ENCODE results near the gene IFT43. TPM values are rescaled to one million over a fixed set of nuclear protein-coding genes. Genes with fewer than 3 reads are reported as not detected.

IFT43 gene
- total RNA-seq, 1 experiment from 2014 or later = 24.2 TPM

GRCh38 chr14:76045773-76046172, 60.2 kb downstream of the IFT43 start:
- ChIA-PET POLR2A (no interaction called here), CTCF (interaction anchor here (1.4 kb wide), 1 partner anchor 337 kb away, joined by 4 read pairs; no protein-coding TSS in a partner anchor), RAD21 (ENCODE audit: low non-redundant PET in 1 of 2, low total read pairs in 2 of 2, uncharacterized antibody in 2 of 2, unreplicated experiment in 2 of 2) (no interaction called here)
- TF ChIP-seq CBX3 (IDR thresholded peaks at IDR 0.05; ENCODE audit: low read depth) (no peak), CEBPB (IDR thresholded peaks at IDR 0.05; ENCODE audit: low read depth) (no peak), REST (IDR thresholded peaks at IDR 0.05; ENCODE audit: low read depth) (no peak), ELF1 (IDR thresholded peaks at IDR 0.05; ENCODE audit: borderline replicate concordance, low read depth) (no peak), EGR1 (IDR thresholded peaks at IDR 0.05; ENCODE audit: low read depth) (no peak), POLR2A (IDR thresholded peaks at IDR 0.05; ENCODE audit: borderline replicate concordance, extremely low read depth, insufficient read depth, insufficient read length) (no peak), CTCF (IDR thresholded peaks at IDR 0.05 in 2 of 3, conservative IDR thresholded peaks at IDR 0.05 in 1 of 3; ENCODE audit: borderline replicate concordance in 1 of 3, insufficient read depth in 1 of 3, low read depth in 2 of 3, low read length in 2 of 3) (no peak), ZNF274 (IDR thresholded peaks at IDR 0.05; ENCODE audit: low read depth, low read length) (no peak)
- Histone ChIP-seq H3K79me2 (ENCODE audit: insufficient read depth, low read length) (no peaks in the 10 kb centered on the region), H3K4me1 (ENCODE audit: control insufficient read depth in 1 of 2, insufficient read depth in 2 of 2, low read length in 2 of 2) (no peaks in the 10 kb centered on the region), H3K27me3 (ENCODE audit: insufficient read depth, low read length) (no peaks in the 10 kb centered on the region), H3K9me2 (ENCODE audit: insufficient read depth) (no peaks in the 10 kb centered on the region), H3K4me2 (ENCODE audit: low read length) (no peak overlapping the region), H3K4me3 (replicated peaks in 1 of 2; ENCODE audit: low read depth in 1 of 2, low read length in 2 of 2) (no peak overlapping the region), H2AFZ (ENCODE audit: low read depth, low read length, poor library complexity, severe bottlenecking) (no peak overlapping the region), H3K9ac (ENCODE audit: low read length) (no peak overlapping the region), H3K27ac (ENCODE audit: low read depth, low read length) (no peak overlapping the region), H4K20me1 (ENCODE audit: insufficient read depth) (no peaks in the 10 kb centered on the region), H3K36me3 (ENCODE audit: control insufficient read depth in 1 of 2, insufficient read depth in 2 of 2, low read length in 2 of 2) (no peaks in the 10 kb centered on the region), H3K9me3 (ENCODE audit: control insufficient read depth in 1 of 2, insufficient read depth in 1 of 2, low read depth in 1 of 2, low read length in 2 of 2) (no peaks in the 10 kb centered on the region)
- DNase-seq (ENCODE audit: low read depth, low spot score) = no peak
- no TSS peak for BruUV-seq (replicated peaks)
- ATAC-seq = no peak
- intact Hi-C loops (cut with micrococcal nuclease) = no loop called here

Measured in HCT116 (cell line).